Measurements from ENCODE around the gene TBC1D23. TPM values are rescaled to one million over a fixed set of nuclear protein-coding genes. Genes with fewer than 3 reads are reported as not detected.

The TBC1D23 gene
- total and polyA plus RNA-seq, 12 donors: 19.8 to 117 (median 57.3) TPM

GRCh38 chr3:100263583-100263982, 2.8 kb downstream of the TBC1D23 start:
- no peaks in the 10 kb centered on the region for H3K9me3 ChIP-seq (replicated peaks in 1 of 3)
- DNase-seq: no peak
- TF ChIP-seq POLR2A (IDR thresholded peaks at IDR 0.05): no peak
- TF ChIP-seq CTCF (IDR thresholded peaks at IDR 0.05): no peak
- peak overlapping the region in 1 of 5 donors; percentile 6 for H3K27ac ChIP-seq
- intact Hi-C loops (cut with DNase I): no loop called here
- H3K27me3 ChIP-seq: no peaks in the 10 kb centered on the region
- 81 to 95% (median 92%) methylated on average over 2 of the region's 2 CpGs for WGBS, 4 donors
- H3K4me1 ChIP-seq (replicated peaks in 1 of 2): peaks cover 12 to 43% of the 10 kb centered on the region in 2 donors
- no peak overlapping the region for H3K4me3 ChIP-seq
- no peaks in the 10 kb centered on the region for H3K36me3 ChIP-seq (replicated peaks in 1 of 2)

GRCh38 chr3:100264242-100264641, 3.5 kb downstream of the TBC1D23 start:
- Histone ChIP-seq H3K4me1 (replicated peaks in 1 of 2) (peaks cover 19 to 49% of the 10 kb centered on the region in 2 donors), H3K27ac (no peak overlapping the region), H3K27me3 (no peaks in the 10 kb centered on the region), H3K9me3 (replicated peaks in 1 of 3) (no peaks in the 10 kb centered on the region), H3K4me3 (no peak overlapping the region), H3K36me3 (replicated peaks in 1 of 2) (no peaks in the 10 kb centered on the region)
- intact Hi-C loops (cut with DNase I): no loop called here
- WGBS, 4 donors: 61 to 90% (median 69%) methylated on average over 2 of the region's 2 CpGs
- TF ChIP-seq POLR2A (IDR thresholded peaks at IDR 0.05): no peak
- no peak for DNase-seq

GRCh38 chr3:100265016-100265415, 4.2 kb downstream of the TBC1D23 start:
- Histone ChIP-seq H3K36me3 (replicated peaks in 1 of 2) (no peaks in the 10 kb centered on the region), H3K4me1 (replicated peaks in 1 of 2) (peaks cover 18 to 57% of the 10 kb centered on the region in 2 donors), H3K9me3 (replicated peaks in 1 of 3) (no peaks in the 10 kb centered on the region), H3K4me3 (no peak overlapping the region), H3K27me3 (no peaks in the 10 kb centered on the region), H3K27ac (no peak overlapping the region)
- intact Hi-C loops (cut with DNase I): no loop called here
- TF ChIP-seq CTCF (IDR thresholded peaks at IDR 0.05) (no peak), POLR2A (IDR thresholded peaks at IDR 0.05) (no peak)
- WGBS, 4 donors: 52 to 72% (median 69%) methylated on average over 1 of the region's 1 CpG
- no peak for DNase-seq

- Histone ChIP-seq H3K36me3 (replicated peaks in 1 of 2) (no peaks in the 10 kb centered on the region), H3K27ac (no peak overlapping the region), H3K4me1 (replicated peaks in 1 of 2) (peaks cover 14 to 61% of the 10 kb centered on the region in 2 donors), H3K27me3 (no peaks in the 10 kb centered on the region), H3K9me3 (replicated peaks in 1 of 3) (no peaks in the 10 kb centered on the region), H3K4me3 (no peak overlapping the region)
- TF ChIP-seq POLR2A (IDR thresholded peaks at IDR 0.05): no peak
- no peak for TF ChIP-seq CTCF (IDR thresholded peaks at IDR 0.05)
- intact Hi-C loops (cut with DNase I): no loop called here
- WGBS, 4 donors: 76 to 100% (median 90%) methylated on average over 1 of the region's 1 CpG
- DNase-seq: no peak
These were observed 5.7 kb downstream of the TBC1D23 start for GRCh38 chr3:100266531-100266930.

GRCh38 chr3:100268156-100268555, 7.4 kb downstream of the TBC1D23 start:
- Histone ChIP-seq H3K27ac (no peak overlapping the region), H3K4me3 (no peak overlapping the region), H3K4me1 (replicated peaks in 1 of 2) (peaks cover 14 to 50% of the 10 kb centered on the region in 2 donors), H3K27me3 (no peaks in the 10 kb centered on the region), H3K36me3 (replicated peaks in 1 of 2) (no peaks in the 10 kb centered on the region), H3K9me3 (replicated peaks in 1 of 3) (no peaks in the 10 kb centered on the region)
- TF ChIP-seq CTCF (IDR thresholded peaks at IDR 0.05) (no peak), POLR2A (IDR thresholded peaks at IDR 0.05) (no peak)
- intact Hi-C loops (cut with DNase I): no loop called here
- no peak for DNase-seq
